Gastrocnemius medialis (tissue), 4 donors: ENCODE data around the gene RRAD.

Source experiments
- POLR2A ChIP-seq, 2 donors: fragments of 450-650 bp; IDR thresholded peaks; one replicate each; pipeline ENCODE4 v1.6.1; 2017; ENCODE audit warnings: antibody characterized with exemption in 2 of 2, mild to moderate bottlenecking in 2 of 2, moderate library complexity in 2 of 2
- TF ChIP-seq, protein P1 (sequence below), 5 experiments: fragments of 450-650 bp in 3 of 5; fragments of 200-600 bp in 2 of 5; sonication (generic) in 2 of 5; IDR thresholded peaks in 4 of 5; conservative IDR thresholded peaks in 1 of 5; 1 replicate in 4 of 5; 2 replicates in 1 of 5; pipeline ENCODE4 v1.5.1; 2016 to 2019; ENCODE audit warnings: antibody characterized with exemption in 5 of 5, mild to moderate bottlenecking in 3 of 5, moderate library complexity in 3 of 5

DNA sequence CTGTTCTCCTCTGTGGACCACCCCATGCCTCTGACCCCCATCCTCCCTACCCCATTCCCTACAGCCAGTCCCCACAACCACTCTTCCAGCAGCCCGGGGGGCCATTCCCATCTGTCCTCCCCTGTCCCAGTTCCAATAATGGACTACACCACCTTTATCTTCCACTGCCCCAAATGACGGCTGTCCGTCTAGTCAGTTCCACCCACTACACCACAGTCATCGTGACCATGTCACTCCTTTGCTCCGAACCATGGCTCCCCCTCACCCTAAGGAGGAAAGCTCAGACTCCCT, 29.7 kb downstream of the RRAD start:
- TF ChIP-seq, protein P1, sequence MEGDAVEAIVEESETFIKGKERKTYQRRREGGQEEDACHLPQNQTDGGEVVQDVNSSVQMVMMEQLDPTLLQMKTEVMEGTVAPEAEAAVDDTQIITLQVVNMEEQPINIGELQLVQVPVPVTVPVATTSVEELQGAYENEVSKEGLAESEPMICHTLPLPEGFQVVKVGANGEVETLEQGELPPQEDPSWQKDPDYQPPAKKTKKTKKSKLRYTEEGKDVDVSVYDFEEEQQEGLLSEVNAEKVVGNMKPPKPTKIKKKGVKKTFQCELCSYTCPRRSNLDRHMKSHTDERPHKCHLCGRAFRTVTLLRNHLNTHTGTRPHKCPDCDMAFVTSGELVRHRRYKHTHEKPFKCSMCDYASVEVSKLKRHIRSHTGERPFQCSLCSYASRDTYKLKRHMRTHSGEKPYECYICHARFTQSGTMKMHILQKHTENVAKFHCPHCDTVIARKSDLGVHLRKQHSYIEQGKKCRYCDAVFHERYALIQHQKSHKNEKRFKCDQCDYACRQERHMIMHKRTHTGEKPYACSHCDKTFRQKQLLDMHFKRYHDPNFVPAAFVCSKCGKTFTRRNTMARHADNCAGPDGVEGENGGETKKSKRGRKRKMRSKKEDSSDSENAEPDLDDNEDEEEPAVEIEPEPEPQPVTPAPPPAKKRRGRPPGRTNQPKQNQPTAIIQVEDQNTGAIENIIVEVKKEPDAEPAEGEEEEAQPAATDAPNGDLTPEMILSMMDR (IDR thresholded peaks at IDR 0.05 in 4 of 5, conservative IDR thresholded peaks at IDR 0.05 in 1 of 5): no peak
- no peak for TF ChIP-seq POLR2A (IDR thresholded peaks at IDR 0.05)
